BLaER1 (cell line): ENCODE measurements around the gene MAP6.

Experiments
- H3K27ac ChIP-seq: shearing (Covaris generic); formaldehyde crosslinking; 2 replicates; pipeline ENCODE4 v1.8.1; 2022
- H3K27me3 ChIP-seq: shearing (Covaris generic); formaldehyde crosslinking; 2 replicates; pipeline ENCODE4 v1.8.1; 2022
- H3K36me3 ChIP-seq: shearing (Covaris generic); formaldehyde crosslinking; 2 replicates; pipeline ENCODE4 v1.8.1; 2022
- H3K4me1 ChIP-seq: shearing (Covaris generic); formaldehyde crosslinking; 2 replicates; pipeline ENCODE4 v1.8.1; 2022
- H3K4me2 ChIP-seq: shearing (Covaris generic); formaldehyde crosslinking; 2 replicates; pipeline ENCODE4 v1.8.1; 2022
- H3K4me3 ChIP-seq: shearing (Covaris generic); formaldehyde crosslinking; 2 replicates; pipeline ENCODE4 v1.8.1; 2022
- H3K9ac ChIP-seq: shearing (Covaris generic); formaldehyde crosslinking; 2 replicates; pipeline ENCODE4 v1.8.1; 2022
- H3K9me3 ChIP-seq: shearing (Covaris generic); formaldehyde crosslinking; 2 replicates; pipeline ENCODE4 v1.8.1; 2022
- H4K20me1 ChIP-seq: shearing (Covaris generic); formaldehyde crosslinking; 2 replicates; pipeline ENCODE4 v1.8.1; 2022
- Cebpa-rat ChIP-seq: shearing (Covaris generic); IDR thresholded peaks from 2 replicates; pipeline ENCODE4 v1.8.1; 2022

The MAP6 gene

GRCh38 chr11:75547177-75547576, 121.7 kb downstream of the MAP6 start:
- TF ChIP-seq Cebpa-rat, result peak; percentile 60; the same call in 1 of the 2 replicates
- H3K27me3 ChIP-seq, result no peaks in the 10 kb centered on the region
- H4K20me1 ChIP-seq, result no peaks in the 10 kb centered on the region
- no peaks in the 10 kb centered on the region for H3K36me3 ChIP-seq
- no peak overlapping the region for H3K4me3 ChIP-seq
- no peak overlapping the region for H3K27ac ChIP-seq
- no peaks in the 10 kb centered on the region for H3K9me3 ChIP-seq
- no peak overlapping the region for H3K9ac ChIP-seq
- peaks cover 29% of the 10 kb centered on the region for H3K4me1 ChIP-seq
- H3K4me2 ChIP-seq, result no peak overlapping the region

GRCh38 chr11:75543806-75544205, 125.0 kb downstream of the MAP6 start:
- Histone ChIP-seq H3K4me1 (peaks cover 22% of the 10 kb centered on the region), H3K27me3 (no peaks in the 10 kb centered on the region), H3K36me3 (no peaks in the 10 kb centered on the region), H3K4me3 (no peak overlapping the region), H3K4me2 (no peak overlapping the region), H3K9ac (no peak overlapping the region), H3K27ac (no peak overlapping the region), H4K20me1 (no peaks in the 10 kb centered on the region), H3K9me3 (no peaks in the 10 kb centered on the region)
- no peak for TF ChIP-seq Cebpa-rat

- Histone ChIP-seq H3K27me3 (no peaks in the 10 kb centered on the region), H3K36me3 (no peaks in the 10 kb centered on the region), H3K9me3 (no peaks in the 10 kb centered on the region), H3K9ac (no peak overlapping the region), H3K27ac (no peak overlapping the region), H4K20me1 (no peaks in the 10 kb centered on the region), H3K4me2 (no peak overlapping the region), H3K4me3 (no peak overlapping the region), H3K4me1 (peaks cover 28% of the 10 kb centered on the region)
- no peak for TF ChIP-seq Cebpa-rat
Observed at GRCh38 chr11:75542088-75542438, 126.8 kb downstream of the MAP6 start.

GRCh38 chr11:75541193-75542087, 127.4 kb downstream of the MAP6 start:
- TF ChIP-seq Cebpa-rat, result no peak
- Histone ChIP-seq H3K9ac (no peak overlapping the region), H4K20me1 (no peaks in the 10 kb centered on the region), H3K4me2 (no peak overlapping the region), H3K27me3 (no peaks in the 10 kb centered on the region), H3K27ac (no peak overlapping the region), H3K36me3 (no peaks in the 10 kb centered on the region), H3K9me3 (no peaks in the 10 kb centered on the region), H3K4me1 (peaks cover 35% of the 10 kb centered on the region), H3K4me3 (no peak overlapping the region)

GRCh38 chr11:75539459-75540334, 129.1 kb downstream of the MAP6 start:
- H3K36me3 ChIP-seq, result no peaks in the 10 kb centered on the region
- H3K9ac ChIP-seq, result no peak overlapping the region
- no peaks in the 10 kb centered on the region for H4K20me1 ChIP-seq
- TF ChIP-seq Cebpa-rat, result no peak
- H3K27me3 ChIP-seq, result no peaks in the 10 kb centered on the region
- no peaks in the 10 kb centered on the region for H3K9me3 ChIP-seq
- H3K4me1 ChIP-seq, result peaks cover 51% of the 10 kb centered on the region
- peak overlapping the region; percentile 38; the same call in 1 of the 2 replicates for H3K27ac ChIP-seq
- H3K4me3 ChIP-seq, result no peak overlapping the region
- no peak overlapping the region for H3K4me2 ChIP-seq

GRCh38 chr11:75538150-75538942, 130.5 kb downstream of the MAP6 start:
- H3K4me3 ChIP-seq, result no peak overlapping the region
- TF ChIP-seq Cebpa-rat, result no peak
- H3K27ac ChIP-seq, result peak overlapping the region; percentile 40; the same call in 1 of the 2 replicates
- H3K27me3 ChIP-seq, result no peaks in the 10 kb centered on the region
- no peaks in the 10 kb centered on the region for H3K36me3 ChIP-seq
- H3K4me1 ChIP-seq, result peaks cover 60% of the 10 kb centered on the region
- no peaks in the 10 kb centered on the region for H4K20me1 ChIP-seq
- H3K9ac ChIP-seq, result no peak overlapping the region
- peak overlapping the region; percentile 72 for H3K4me2 ChIP-seq
- no peaks in the 10 kb centered on the region for H3K9me3 ChIP-seq

- Histone ChIP-seq H4K20me1 (no peaks in the 10 kb centered on the region), H3K4me3 (no peak overlapping the region), H3K27me3 (no peaks in the 10 kb centered on the region), H3K9ac (no peak overlapping the region), H3K36me3 (no peaks in the 10 kb centered on the region), H3K9me3 (no peaks in the 10 kb centered on the region), H3K27ac (0 out of 2 replicates have a peak overlapping the region, but pooled peaks have one; percentile 8), H3K4me2 (peak overlapping the region; percentile 72), H3K4me1 (peaks cover 60% of the 10 kb centered on the region)
- TF ChIP-seq Cebpa-rat, result no peak
Observed at GRCh38 chr11:75537740-75538139, 131.1 kb downstream of the MAP6 start.
